ENCODE data around the gene CDC42EP3.

The CDC42EP3 gene

GRCh38 chr2:37637190-37637860 is 34.1 kb downstream of the CDC42EP3 start:
- FAIRE-seq (no peak), DNase-seq (ENCODE audit: insufficient read length, low spot score) (no peak)

GRCh38 chr2:37636381-37637066 is 34.9 kb downstream of the CDC42EP3 start:
- FAIRE-seq (no peak), DNase-seq (ENCODE audit: insufficient read length, low spot score) (no peak)

GRCh38 chr2:37635504-37636380 is 35.7 kb downstream of the CDC42EP3 start:
- DNase-seq (ENCODE audit: insufficient read length, low spot score) (no peak), FAIRE-seq (no peak)

- no peak for FAIRE-seq
These were observed 36.4 kb downstream of the CDC42EP3 start for GRCh38 chr2:37634914-37635503.

DNA sequence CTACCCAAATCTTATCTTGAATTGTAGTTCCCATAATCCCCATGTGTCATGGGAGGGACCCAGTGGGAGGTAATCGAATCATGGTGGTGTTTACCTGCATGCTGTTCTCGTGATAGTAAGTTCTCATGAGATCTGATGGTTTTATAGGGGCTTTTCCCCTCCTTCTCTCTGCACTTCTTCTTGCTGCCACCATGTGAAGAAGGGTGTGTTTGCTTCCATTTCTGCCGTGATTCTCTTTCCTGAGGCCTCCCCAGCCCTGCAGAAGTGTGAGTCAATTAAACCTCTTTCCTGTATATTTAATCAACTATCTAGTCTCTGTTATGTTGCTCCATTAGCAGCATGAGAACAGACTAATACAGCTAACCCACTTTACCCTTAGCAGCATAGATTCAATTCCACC is 37.6 kb downstream of the CDC42EP3 start:
- no peak for FAIRE-seq

More at GRCh38 chr2:37634914-37635503, 36.4 kb downstream of the CDC42EP3 start:
- DNase-seq (ENCODE audit: insufficient read length, low spot score) = no peak

GRCh38 chr2:37633234-37633633 is 38.2 kb downstream of the CDC42EP3 start:
- DNase-seq (ENCODE audit: insufficient read length, low spot score) (no peak), FAIRE-seq (no peak)

More for the DNA sequence above, 37.6 kb downstream of the CDC42EP3 start:
- no peak for DNase-seq (ENCODE audit: insufficient read length, low spot score)

GRCh38 chr2:37632310-37632709 is 39.1 kb downstream of the CDC42EP3 start:
- DNase-seq (ENCODE audit: insufficient read length, low spot score) (no peak), FAIRE-seq (no peak)

GRCh38 chr2:37631698-37632097 is 39.7 kb downstream of the CDC42EP3 start:
- no peak for DNase-seq (ENCODE audit: insufficient read length, low spot score)
- FAIRE-seq = no peak

GRCh38 chr2:37631292-37631691 is 40.1 kb downstream of the CDC42EP3 start:
- no peak for DNase-seq (ENCODE audit: insufficient read length, low spot score)
- no peak for FAIRE-seq

GRCh38 chr2:37630776-37631175 is 40.7 kb downstream of the CDC42EP3 start:
- FAIRE-seq = no peak
- no peak for DNase-seq (ENCODE audit: insufficient read length, low spot score)

GRCh38 chr2:37630301-37630700 is 41.1 kb downstream of the CDC42EP3 start:
- no peak for DNase-seq (ENCODE audit: insufficient read length, low spot score)
- no peak for FAIRE-seq

- no peak for DNase-seq (ENCODE audit: insufficient read length, low spot score)
These were observed 41.9 kb downstream of the CDC42EP3 start for GRCh38 chr2:37629529-37629928.

GRCh38 chr2:37627710-37628109 is 43.7 kb downstream of the CDC42EP3 start:
- FAIRE-seq (no peak), DNase-seq (ENCODE audit: insufficient read length, low spot score) (no peak)

More at GRCh38 chr2:37629529-37629928, 41.9 kb downstream of the CDC42EP3 start:
- FAIRE-seq = no peak

DNA sequence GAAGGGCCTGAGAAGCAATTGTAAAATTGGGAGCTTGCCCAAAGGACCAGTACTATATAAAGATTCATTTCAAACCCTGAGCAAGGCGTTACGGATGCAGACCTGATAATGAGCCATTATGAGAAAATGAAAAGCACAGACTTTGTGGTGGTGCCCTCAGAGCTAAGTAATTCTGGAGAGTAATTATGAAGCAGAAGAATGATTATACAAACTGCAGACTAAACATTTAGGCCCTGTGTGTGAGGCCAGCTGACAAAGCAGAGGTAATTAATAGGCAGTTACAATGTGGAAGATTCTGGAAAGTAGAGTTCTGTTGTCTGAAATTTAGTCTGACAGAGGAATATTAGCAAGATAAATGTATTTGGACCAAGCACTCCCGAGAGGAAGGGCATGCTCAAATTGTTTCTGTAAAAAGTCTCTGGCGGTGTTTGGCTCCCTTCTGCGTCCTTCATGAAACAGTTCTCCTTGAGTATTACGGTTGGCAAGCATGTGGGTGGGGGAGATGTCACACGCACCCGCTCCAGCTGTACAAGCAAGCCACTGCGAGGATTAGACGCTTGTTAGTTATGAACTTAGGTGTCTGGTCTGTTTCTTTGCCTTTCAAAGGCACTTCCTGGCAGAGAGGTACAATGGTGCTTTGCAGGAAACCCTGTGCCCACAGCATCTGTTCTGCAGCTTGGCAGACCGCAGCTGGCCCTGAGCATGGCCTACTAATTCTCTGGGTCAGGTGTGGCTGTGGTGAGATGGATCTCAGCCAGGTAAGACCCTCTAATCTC is 45.5 kb downstream of the CDC42EP3 start:
- FAIRE-seq = peak; percentile 42
- no peak for DNase-seq (ENCODE audit: insufficient read length, low spot score)

GRCh38 chr2:37625156-37625555 is 46.3 kb downstream of the CDC42EP3 start:
- peak; percentile 88 for FAIRE-seq
- DNase-seq (ENCODE audit: insufficient read length, low spot score) = peak; percentile 33

GRCh38 chr2:37623971-37624900 is 47.2 kb downstream of the CDC42EP3 start:
- peak; percentile 69 for FAIRE-seq
- DNase-seq (ENCODE audit: insufficient read length, low spot score) = peak; percentile 46

DNA sequence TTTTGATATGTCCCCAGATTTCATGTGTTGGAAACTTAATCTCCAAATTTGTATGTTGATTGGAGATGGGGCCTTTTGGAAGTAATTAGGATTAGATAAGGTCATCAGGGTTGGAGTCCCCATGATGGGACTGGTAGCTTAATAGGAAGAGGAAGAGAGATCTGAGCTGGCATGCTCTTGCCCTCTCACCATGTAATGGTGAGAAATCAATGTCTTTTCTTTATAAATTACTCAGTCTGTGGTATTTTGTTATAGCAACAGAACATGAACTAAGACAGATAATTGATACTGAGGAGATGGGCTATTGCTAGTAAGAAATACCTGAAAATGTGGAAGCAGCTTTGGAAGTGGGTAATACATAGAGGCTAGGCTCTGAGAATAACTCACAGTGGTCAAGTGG is 48.0 kb downstream of the CDC42EP3 start:
- DNase-seq (ENCODE audit: insufficient read length, low spot score) = no peak
- no peak for FAIRE-seq

DNA sequence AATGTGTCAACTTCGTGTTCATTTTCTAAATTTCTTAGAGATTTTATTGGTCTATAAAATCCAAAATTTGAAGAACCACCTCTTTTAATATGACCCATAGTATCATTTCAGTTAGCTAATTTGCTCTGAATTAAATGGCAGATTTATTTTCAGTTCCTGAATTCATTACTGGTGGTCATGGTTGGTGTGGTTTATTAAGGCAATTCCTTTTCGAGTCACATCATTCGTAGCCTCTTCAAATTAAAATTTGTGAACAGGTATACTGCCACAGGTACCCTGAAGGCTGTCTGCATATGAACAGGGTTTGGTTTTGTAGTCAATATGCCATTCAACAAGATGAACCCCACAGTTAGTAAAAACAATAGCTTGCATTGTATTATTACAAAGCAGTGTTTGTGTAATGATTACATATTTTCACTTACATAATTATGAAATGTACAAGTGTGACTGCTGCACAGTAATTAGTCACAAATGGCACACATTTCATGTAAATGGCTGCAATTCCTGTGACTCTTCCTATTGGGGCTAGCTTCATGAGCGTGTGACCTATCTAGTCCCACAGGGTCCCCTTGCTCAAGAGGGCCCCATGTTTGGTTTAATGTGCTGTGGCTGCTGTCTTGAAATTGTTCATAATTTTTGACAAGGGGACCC is 48.9 kb downstream of the CDC42EP3 start:
- FAIRE-seq (peak; percentile 23), DNase-seq (ENCODE audit: insufficient read length, low spot score) (no peak)

GRCh38 chr2:37621199-37621598 is 50.2 kb downstream of the CDC42EP3 start:
- FAIRE-seq (no peak), DNase-seq (ENCODE audit: insufficient read length, low spot score) (no peak)

All from HTR-8/SVneo (cell line).